GM21390 (cell line): Measurements from ENCODE around the gene ATRN.

ENCODE experiments used
- ATAC-seq: cut with Tn5 transposase; IDR thresholded peaks from one replicate; pipeline ENCODE4 v1.9.1; 2021; ENCODE audit not compliant: unreplicated experiment

The ATRN gene

DNA sequence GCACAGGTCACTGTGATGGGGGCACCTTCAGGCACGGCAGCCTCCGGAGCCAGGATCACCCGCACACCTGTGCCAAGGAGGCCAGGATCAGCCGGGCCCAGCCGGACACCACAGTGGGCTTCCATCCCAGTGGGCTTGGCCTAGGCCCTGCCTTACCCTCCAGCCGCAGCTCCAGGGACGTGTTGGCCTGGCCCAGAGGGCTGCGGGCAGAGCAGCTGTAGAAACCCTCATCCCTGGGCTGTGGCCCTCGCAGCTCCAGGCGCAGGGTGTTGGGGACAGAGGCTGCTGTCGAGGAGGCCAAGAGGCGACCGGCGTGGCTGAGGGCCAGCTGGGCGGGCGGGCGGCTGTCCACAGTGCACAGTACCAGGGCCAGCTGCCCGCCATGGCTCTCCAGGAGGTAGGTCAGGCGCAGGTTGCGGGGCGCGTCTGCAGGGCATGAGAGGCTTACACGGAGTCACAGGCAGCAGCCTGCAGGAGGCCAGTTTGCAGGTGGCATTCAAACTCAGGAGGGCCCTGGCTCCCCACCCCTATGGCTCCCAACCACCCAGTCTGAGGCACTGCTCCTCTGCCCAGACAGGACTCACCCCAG is 222.0 kb downstream of the ATRN start:
- ATAC-seq: no peak

- ATAC-seq: no peak
Observed at GRCh38 chr20:3693376-3693775, 222.6 kb downstream of the ATRN start.

GRCh38 chr20:3694864-3695263 is 224.0 kb downstream of the ATRN start:
- ATAC-seq: no peak

DNA sequence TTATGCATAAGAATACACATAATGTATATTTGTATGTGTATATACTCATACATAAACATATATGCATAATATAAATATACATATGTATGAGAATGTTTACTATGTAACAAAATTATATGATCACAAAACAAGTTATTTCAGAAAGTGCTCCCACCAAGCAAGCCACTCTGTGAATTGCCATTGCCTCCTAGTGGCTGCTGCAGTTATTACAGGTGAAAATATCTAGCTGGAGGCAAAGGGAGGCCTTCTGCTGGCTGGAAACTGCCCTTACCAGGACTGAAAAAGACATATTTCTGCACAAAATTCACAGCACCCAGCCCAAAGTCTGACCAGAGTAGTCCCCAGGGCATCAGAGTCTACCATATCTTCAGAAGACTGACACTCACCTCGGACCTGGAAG is 225.4 kb downstream of the ATRN start:
- ATAC-seq: no peak

DNA sequence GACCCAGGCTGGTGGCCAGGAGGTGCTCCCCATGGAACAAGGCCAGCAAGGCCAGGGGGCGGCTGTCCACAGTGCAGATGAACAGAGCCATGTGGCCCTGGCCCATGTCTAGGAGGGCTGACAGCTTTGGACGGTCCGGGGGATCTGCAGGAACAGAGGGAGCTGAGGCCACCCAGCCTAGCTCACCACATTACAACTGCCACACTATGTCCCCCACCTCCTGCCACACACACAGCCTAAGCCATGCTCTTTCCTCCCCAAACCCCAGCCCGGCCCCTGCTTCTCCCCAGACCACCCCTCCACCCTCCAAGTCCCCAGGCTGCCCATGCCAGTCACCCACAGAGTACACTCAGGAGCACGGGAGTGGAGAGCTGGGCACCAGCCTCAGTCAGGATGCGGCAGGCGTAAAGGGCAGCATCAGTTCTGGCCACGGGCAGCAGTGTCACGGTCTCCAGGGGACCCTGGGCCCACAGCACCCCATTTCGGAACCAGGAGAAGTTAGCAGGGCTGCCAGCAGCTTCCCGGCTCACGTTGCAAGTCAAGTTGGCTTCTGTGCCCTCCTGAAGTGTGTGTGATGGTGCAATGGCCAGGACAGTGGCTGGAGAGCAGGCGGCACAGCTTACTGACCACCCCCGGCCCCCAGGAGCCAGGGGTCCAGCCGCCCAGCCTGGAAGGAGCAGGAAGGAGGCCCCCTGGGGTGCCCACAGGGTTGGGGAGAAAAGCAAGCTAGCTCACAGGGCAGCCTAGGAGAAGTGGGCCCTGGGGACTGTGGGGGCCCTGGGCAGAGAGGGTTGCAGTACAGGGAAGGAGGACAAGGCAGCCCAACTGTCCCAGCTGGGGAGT is 226.1 kb downstream of the ATRN start:
- no peak for ATAC-seq

DNA sequence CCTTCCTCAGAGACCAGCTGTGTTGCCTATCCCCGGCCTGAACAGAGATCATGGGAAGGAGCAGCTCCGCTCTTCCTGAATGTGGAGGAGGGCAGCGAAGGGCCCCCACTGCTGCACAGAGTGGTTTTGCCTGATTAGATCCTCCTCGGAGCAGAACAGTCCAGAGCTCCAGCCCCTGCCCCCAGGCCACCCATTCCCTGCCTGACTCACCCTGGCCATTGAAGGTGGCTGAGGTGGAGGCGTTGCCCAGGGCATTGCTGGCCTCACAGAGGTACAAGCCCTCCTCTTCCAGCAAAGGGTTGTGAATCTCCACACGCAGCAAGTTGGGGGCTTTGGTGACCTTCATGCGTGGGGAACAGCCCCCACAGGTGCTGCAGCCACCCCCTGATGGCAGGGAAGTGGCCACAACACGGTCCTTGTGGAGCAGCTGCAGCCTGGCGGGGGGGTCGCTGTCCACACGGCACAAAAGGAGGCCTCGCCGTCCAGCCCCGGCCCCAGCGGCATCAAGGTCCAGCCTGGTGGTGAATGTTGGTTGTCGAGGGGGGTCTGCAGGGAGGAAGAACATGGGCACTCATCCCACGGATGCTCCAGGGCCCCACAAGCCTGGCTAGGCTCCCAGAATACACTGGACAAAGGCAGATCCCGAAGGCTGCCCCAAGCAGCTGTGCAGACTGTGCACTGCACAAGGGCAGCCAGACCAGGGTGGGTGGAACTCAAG is 226.9 kb downstream of the ATRN start:
- no peak for ATAC-seq

- ATAC-seq: no peak
Observed at GRCh38 chr20:3698591-3699001, 227.8 kb downstream of the ATRN start.

- ATAC-seq: no peak
Observed at GRCh38 chr20:3699037-3699436, 228.2 kb downstream of the ATRN start.
